HG03457 (cell line): Measurements from ENCODE around the gene RNF145.
"Not testable (repeated sequence)": the region's sequence is repeated elsewhere in the genome, so short reads cannot be mapped to it uniquely, and the experiment has no call there.

ENCODE experiments used
- ATAC-seq: cut with Tn5 transposase; IDR thresholded peaks from one replicate; pipeline ENCODE4 v1.9.1; 2021; ENCODE audit warnings: moderate number of reproducible peaks; ENCODE audit not compliant: unreplicated experiment

Gene RNF145

GRCh38 chr5:159121061-159121460 is 88.3 kb downstream of the RNF145 start:
- ATAC-seq: no peak

- ATAC-seq: no peak
Observed at GRCh38 chr5:159120446-159120845, 88.9 kb downstream of the RNF145 start.

- ATAC-seq: not testable (repeated sequence)
Observed at GRCh38 chr5:159119842-159120241, 89.5 kb downstream of the RNF145 start.

- not testable (repeated sequence) for ATAC-seq
Observed at GRCh38 chr5:159118958-159119659, 90.2 kb downstream of the RNF145 start.

- ATAC-seq: no peak
Observed at GRCh38 chr5:159113405-159113804, 95.9 kb downstream of the RNF145 start.

- ATAC-seq: no peak
Observed at GRCh38 chr5:159112436-159112835, 96.9 kb downstream of the RNF145 start.
